ENCODE data around the gene DGKI. TPM values are rescaled to one million over a fixed set of nuclear protein-coding genes. Genes with fewer than 3 reads are reported as not detected.

The DGKI gene
- total and polyA plus RNA-seq, 2 of the 4 experiments (the other 2 are of a cell fraction) = 3.9 to 15.8 TPM

DNA sequence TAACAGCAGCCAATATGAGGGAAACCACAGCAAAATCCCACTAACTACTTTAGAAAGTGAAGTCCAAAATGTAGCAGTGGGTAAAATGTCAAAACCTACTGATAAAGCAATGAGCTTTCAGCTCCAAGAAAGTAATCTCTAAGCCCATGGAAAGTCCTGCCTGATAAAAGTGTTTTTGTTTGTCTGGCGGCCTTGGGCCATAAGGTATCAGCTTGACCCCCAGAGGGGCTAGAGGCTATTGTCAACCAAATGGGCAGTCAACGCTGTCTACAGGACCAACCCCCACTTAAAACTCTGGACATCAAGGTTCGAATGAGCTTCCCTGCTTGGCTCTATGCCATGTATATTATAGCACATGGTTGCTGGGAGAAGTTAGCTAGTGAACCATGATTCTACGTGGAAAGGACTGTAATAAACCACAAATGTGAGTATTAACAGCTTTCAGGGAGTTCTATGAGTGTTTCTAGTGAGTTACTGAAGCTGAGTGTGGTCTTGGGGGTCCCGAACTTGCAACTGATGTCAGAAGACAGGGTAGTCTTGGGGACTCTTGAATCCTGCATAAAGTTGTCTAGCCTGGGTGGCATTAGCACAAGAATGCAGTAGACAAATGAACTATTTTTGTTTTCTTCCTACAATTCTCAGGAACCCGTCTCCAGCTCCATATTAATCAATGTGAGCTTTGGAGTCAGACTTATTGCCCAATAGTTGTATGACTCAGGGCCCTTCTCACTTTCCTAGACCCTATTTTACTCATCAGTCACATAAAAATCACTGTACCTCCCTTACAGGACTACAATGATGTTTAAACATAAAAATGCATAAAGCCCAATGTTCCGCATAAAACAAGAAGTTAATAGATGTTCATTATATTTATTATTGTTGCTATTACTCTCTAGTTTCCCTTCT is 164.9 kb downstream of the DGKI start:
- H2AK5ac ChIP-seq (ENCODE audit: low read depth, low read length) = peak overlapping the region; percentile 54; the same call in 1 of the 2 replicates
- dilution Hi-C loops (cut with HindIII; ENCODE audit: low sequenced_read_pairs, unreplicated experiment) = no loop called here
- H3K9ac ChIP-seq (ENCODE audit: low read depth, low read length) = no peak overlapping the region
- ChIA-PET POLR2A (ENCODE audit: unreplicated experiment) (no interaction called here), CTCF (interaction anchor here (0.6 to 1.3 kb wide), 5 partner anchors 11 to 789 kb away, joined by 3 to 4 read pairs (median 3); no protein-coding TSS in a partner anchor)
- in situ Hi-C loops (cut with MboI; ENCODE audit: low sequenced_read_pairs) = no loop called here
- peak overlapping the region; percentile 22; the same call in 2 of the 3 replicates for H2BK15ac ChIP-seq (ENCODE audit: low read depth, low read length)
- H3K9me1 ChIP-seq (ENCODE audit: insufficient read depth, low read length) = peaks cover 8% of the 10 kb centered on the region; the same call in 1 of the 2 replicates
- peak overlapping the region; percentile 92 for H2BK120ac ChIP-seq (ENCODE audit: low read depth, low read length)
- peak overlapping the region; percentile 11 to 71; a peak in 3 of 4 replicates for H4K8ac ChIP-seq (ENCODE audit: low read depth in 2 of 2, low read length in 2 of 2)
- peak overlapping the region; percentile 93 for H2BK5ac ChIP-seq (ENCODE audit: low read depth, low read length, poor library complexity, severe bottlenecking)
- peak overlapping the region; percentile 61; the same call in 1 of the 2 replicates for H3K23ac ChIP-seq (ENCODE audit: low read depth, low read length)
- H2AK9ac ChIP-seq (replicated peaks; ENCODE audit: low read depth, low read length, poor library complexity) = no peak overlapping the region
- peak overlapping the region; percentile 57; the same call in 1 of the 2 replicates for H3K18ac ChIP-seq (ENCODE audit: low read depth, low read length)
- peaks cover 27% of the 10 kb centered on the region for H3K4me1 ChIP-seq (ENCODE audit: control insufficient read depth, insufficient read depth, low read length)
- 0% methylated on average over 1 of the region's 7 CpGs; no CpG with 5 or more reads in 1 of the 2 experiments for WGBS, 2 experiments (ENCODE audit: extremely low coverage in 2 of 2, insufficient read length in 1 of 2)
- peak overlapping the region; percentile 13 for H3K14ac ChIP-seq (replicated peaks; ENCODE audit: low read depth, low read length)
- peak overlapping the region; percentile 60 for H2BK20ac ChIP-seq (ENCODE audit: low read depth, low read length)
- H3K36me3 ChIP-seq (ENCODE audit: control insufficient read depth, insufficient read depth, low read length) = no peaks in the 10 kb centered on the region
- H3K4ac ChIP-seq (ENCODE audit: low read depth, low read length) = peak overlapping the region; percentile 54
- H4K5ac ChIP-seq (ENCODE audit: low read depth, low read length) = peak overlapping the region; percentile 24; the same call in 1 of the 2 replicates
- ATAC-seq (ENCODE audit: low read depth) = peak; percentile 78
- peak; percentile 92 for DNase-seq
- peak overlapping the region; percentile 88 for H4K91ac ChIP-seq (ENCODE audit: insufficient read depth, low read depth, low read length)
- BruUV-seq (replicated peaks) = no TSS peak
- peak overlapping the region; percentile 69; the same call in 1 of the 2 replicates for H3K4me2 ChIP-seq (ENCODE audit: low read depth, low read length)
- H3K4me3 ChIP-seq (ENCODE audit: insufficient read depth, low read depth, low read length) = no peak overlapping the region
- H3K9me3 ChIP-seq (ENCODE audit: control insufficient read depth, insufficient read depth, low read length) = no peaks in the 10 kb centered on the region
- TF ChIP-seq FOS (IDR thresholded peaks at IDR 0.05; ENCODE audit: low read depth, low read length) (peak; percentile 92), CEBPB (IDR thresholded peaks at IDR 0.05; ENCODE audit: low read depth, low read length) (peak; percentile 100), RFX5 (IDR thresholded peaks at IDR 0.05; ENCODE audit: low read depth, low read length) (no peak)
- H4K20me1 ChIP-seq (ENCODE audit: insufficient read depth, low read length) = no peaks in the 10 kb centered on the region
- peak overlapping the region; percentile 49 for H3K56ac ChIP-seq (ENCODE audit: extremely low read depth, insufficient read depth, low read length)
- intact Hi-C loops (cut with micrococcal nuclease) = no loop called here
- peaks cover 0 to 4% of the 10 kb centered on the region in 2 experiments; a peak in 1 of 4 replicates for H3K79me1 ChIP-seq (ENCODE audit: low read depth in 1 of 2, low read length in 2 of 2)
- H2AFZ ChIP-seq (replicated peaks; ENCODE audit: low read length, poor library complexity) = peak overlapping the region; percentile 16
- no peaks in the 10 kb centered on the region for H3K27me3 ChIP-seq (ENCODE audit: control insufficient read depth, insufficient read depth, low read length)
- peak overlapping the region; percentile 43; the same call in 1 of the 2 replicates for H3K27ac ChIP-seq (ENCODE audit: insufficient read depth, low read length)
